ENCODE measurements around the gene NEIL3.

Gene NEIL3

DNA sequence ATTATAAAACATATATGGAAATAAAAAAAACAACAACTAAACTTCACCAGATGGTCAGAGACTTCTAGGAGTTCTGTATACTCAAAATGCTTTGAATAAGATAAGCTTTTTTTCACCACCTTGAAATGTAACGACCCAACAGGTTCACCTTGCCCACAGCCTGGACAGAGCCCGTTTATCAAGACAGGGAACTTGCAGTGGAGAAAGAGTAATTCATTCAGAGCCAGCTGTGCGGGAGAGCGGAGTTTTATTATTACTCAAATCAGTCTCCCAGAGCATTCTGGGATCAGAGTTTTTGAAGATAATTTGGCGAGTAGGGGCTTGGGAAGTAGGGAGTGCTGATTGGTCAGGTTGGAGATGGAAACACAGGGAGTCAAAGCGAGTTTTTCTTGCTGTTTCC lies 94.1 kb downstream of the NEIL3 start:
- Mint-ChIP-seq H3K4me3 (no peak overlapping the region), H3K27me3 (ENCODE audit: low read depth) (peaks cover 9% of the 10 kb centered on the region), H3K27ac (no peak overlapping the region), H3K9me3 (peaks cover 4% of the 10 kb centered on the region), H3K36me3 (ENCODE audit: low read depth) (peaks cover 7% of the 10 kb centered on the region), H3K4me1 (ENCODE audit: low read depth) (peaks cover 30% of the 10 kb centered on the region)

DNA sequence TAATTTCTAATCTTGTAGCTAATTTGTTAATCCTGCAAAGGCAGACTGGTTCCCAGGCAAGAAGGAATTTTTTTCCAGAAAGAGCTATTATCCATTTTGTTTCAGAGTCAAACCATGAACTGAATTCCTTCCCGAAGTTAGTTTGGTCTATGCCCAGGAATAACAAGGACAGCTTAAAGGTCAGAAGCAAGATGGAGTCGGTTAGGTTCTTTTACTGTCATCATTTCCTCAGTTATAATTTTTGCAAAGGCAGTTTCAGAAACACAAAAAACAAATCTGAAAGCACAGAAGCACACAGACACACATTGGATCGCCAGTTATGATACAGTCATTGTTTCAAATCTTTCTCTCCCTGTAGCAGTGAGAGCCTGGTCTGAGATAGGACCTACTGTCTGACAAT lies 94.7 kb downstream of the NEIL3 start:
- Mint-ChIP-seq H3K36me3 (ENCODE audit: low read depth) (peaks cover 7% of the 10 kb centered on the region), H3K27me3 (ENCODE audit: low read depth) (peaks cover 9% of the 10 kb centered on the region), H3K27ac (no peak overlapping the region), H3K4me1 (ENCODE audit: low read depth) (peaks cover 29% of the 10 kb centered on the region), H3K4me3 (no peak overlapping the region), H3K9me3 (peaks cover 9% of the 10 kb centered on the region)

DNA sequence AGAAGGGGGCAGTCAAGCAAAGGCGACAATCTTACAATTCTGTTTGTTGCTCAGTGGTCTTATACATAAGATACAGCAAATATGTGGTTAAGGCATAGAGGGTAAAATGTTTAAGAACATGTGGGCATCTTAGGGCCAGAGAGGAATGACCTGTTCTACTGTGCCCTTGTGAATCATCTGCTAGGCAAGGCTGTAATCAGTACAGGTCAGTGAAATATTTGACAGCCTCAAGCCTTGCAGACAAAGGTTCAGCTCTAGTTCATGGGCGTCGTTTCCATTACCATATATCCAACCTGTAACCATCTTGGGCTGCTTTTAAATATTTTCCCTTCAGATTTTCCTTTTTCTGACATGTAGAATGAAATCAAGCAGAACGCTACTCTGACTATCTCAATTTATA lies 95.3 kb downstream of the NEIL3 start:
- Mint-ChIP-seq H3K27me3 (ENCODE audit: low read depth) (peaks cover 9% of the 10 kb centered on the region), H3K27ac (no peak overlapping the region), H3K4me3 (no peak overlapping the region), H3K4me1 (ENCODE audit: low read depth) (peaks cover 25% of the 10 kb centered on the region), H3K36me3 (ENCODE audit: low read depth) (peaks cover 7% of the 10 kb centered on the region), H3K9me3 (peaks cover 10% of the 10 kb centered on the region)

DNA sequence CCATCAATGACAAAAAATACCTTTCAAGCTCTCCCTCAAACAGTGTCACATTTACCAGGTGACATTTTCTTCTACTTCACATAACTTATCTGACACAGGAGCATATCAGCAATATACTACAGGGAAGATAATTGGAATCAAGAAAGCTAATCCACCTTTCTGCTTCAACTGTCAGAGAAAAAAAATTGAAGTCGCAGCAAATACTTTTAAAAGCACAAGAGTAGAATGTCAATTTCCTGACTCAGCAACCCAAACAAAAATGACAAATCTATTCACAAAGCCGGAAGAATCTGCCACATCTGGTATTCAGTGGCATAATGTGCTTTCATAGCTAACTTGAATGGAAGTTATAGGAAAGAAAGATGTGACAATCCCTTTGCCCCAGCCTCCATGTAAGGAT lies 95.8 kb downstream of the NEIL3 start:
- H3K4me1 Mint-ChIP-seq (ENCODE audit: low read depth) = peaks cover 20% of the 10 kb centered on the region
- peaks cover 6% of the 10 kb centered on the region for H3K36me3 Mint-ChIP-seq (ENCODE audit: low read depth)
- H3K9me3 Mint-ChIP-seq = peaks cover 8% of the 10 kb centered on the region
- no peak overlapping the region for H3K27ac Mint-ChIP-seq
- H3K27me3 Mint-ChIP-seq (ENCODE audit: low read depth) = peaks cover 9% of the 10 kb centered on the region
- no peak overlapping the region for H3K4me3 Mint-ChIP-seq

DNA sequence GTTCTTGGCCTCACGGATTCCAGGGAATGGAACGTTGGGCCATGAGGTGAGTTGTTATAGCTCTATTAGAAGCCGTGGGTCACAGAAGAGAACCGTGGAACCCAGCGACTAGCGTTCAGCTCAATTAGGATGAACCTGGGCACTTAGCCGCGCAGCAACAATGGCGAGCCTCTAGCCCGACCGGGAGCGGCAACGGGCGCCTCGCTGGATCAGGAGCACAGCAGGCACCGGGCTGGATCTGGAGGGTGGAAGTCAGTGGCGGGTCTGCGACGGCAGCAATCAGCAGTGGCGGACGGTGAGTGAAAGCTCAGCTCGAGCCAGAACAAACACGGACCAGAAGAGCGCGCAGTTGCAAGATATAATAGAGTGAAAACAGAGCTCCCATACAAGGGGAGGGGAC lies 98.3 kb downstream of the NEIL3 start:
- Mint-ChIP-seq H3K4me1 (ENCODE audit: low read depth) (peaks cover 2% of the 10 kb centered on the region), H3K4me3 (no peak overlapping the region), H3K9me3 (peaks cover 8% of the 10 kb centered on the region), H3K27ac (no peak overlapping the region), H3K36me3 (ENCODE audit: low read depth) (no peaks in the 10 kb centered on the region), H3K27me3 (ENCODE audit: low read depth) (peaks cover 9% of the 10 kb centered on the region)

DNA sequence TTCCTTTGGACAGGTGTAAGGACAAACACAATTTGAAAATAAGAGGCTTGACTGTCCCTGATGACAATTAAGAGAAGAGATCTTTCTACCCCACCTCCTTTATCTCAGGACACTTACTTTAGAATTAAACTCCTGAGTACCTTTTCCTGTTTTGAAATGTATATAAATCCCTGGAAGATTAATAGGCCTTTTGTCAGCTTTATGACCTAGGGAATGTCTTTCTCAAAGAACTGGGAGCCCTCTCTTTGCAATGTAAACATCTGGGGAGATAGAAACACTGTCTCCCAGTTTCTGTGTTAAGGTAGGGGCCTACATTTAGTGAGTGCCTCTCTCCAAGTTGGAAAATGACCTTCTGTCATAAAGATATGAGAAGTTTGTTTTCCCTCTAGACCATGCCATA lies 100.9 kb downstream of the NEIL3 start:
- H3K4me3 Mint-ChIP-seq = no peak overlapping the region
- peaks cover 1% of the 10 kb centered on the region for H3K27me3 Mint-ChIP-seq (ENCODE audit: low read depth)
- H3K27ac Mint-ChIP-seq = no peak overlapping the region
- H3K4me1 Mint-ChIP-seq (ENCODE audit: low read depth) = peaks cover 2% of the 10 kb centered on the region
- H3K36me3 Mint-ChIP-seq (ENCODE audit: low read depth) = no peaks in the 10 kb centered on the region
- peaks cover 8% of the 10 kb centered on the region for H3K9me3 Mint-ChIP-seq

DNA sequence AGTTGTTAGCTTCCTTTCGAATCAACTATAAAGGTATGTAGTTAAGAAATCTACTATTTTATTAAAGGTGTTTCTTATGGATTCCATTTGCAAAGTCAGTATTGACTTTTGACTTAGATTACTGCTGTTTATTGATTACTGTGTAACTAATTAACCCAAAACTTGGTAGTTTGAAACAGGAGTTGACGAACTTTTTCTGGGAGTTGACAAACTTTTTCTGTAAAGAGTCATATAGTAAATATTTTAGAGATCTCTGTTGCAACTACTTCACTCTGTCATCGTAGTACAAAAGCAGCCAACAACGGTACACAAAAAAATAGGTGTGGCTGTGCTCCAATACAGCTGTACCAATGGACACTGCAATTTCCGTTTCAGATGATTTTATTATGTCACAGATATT lies 102.3 kb downstream of the NEIL3 start:
- no peak overlapping the region for H3K4me3 Mint-ChIP-seq
- peaks cover 2% of the 10 kb centered on the region for H3K4me1 Mint-ChIP-seq (ENCODE audit: low read depth)
- peaks cover 8% of the 10 kb centered on the region for H3K9me3 Mint-ChIP-seq

More for the DNA sequence above, 102.3 kb downstream of the NEIL3 start:
- Mint-ChIP-seq H3K27ac (no peak overlapping the region), H3K27me3 (ENCODE audit: low read depth) (no peaks in the 10 kb centered on the region), H3K36me3 (ENCODE audit: low read depth) (no peaks in the 10 kb centered on the region)
